Calu3 (cell line): ENCODE measurements around the gene PRKAG2. TPM values are rescaled to one million over a fixed set of nuclear protein-coding genes. Genes with fewer than 3 reads are reported as not detected.

ENCODE experiments used
- BruUV-seq: library from RNA; stranded (reverse); fragments of 400-500 nt; replicated peaks from 2 replicates; lab custom pipeline; 2021; lab: Mats Ljungman, UMichigan
- CTCF ChIA-PET: fragments of 300-600 bp; sonication (Branson Sonifier 250); formaldehyde crosslinking; loops from one replicate; lab custom pipeline; 2022; ENCODE audit warnings: antibody characterized with exemption; lab: Charles Lee
- DNase-seq: peaks from one replicate; pipeline ENCODE4 v3.0.0; 2022
- H3K27ac Mint-ChIP-seq: one replicate; pipeline ENCODE4 v1.8.0; 2022; ENCODE audit warnings: mixed read lengths; ENCODE audit not compliant: unreplicated experiment
- H3K27me3 Mint-ChIP-seq: one replicate; pipeline ENCODE4 v1.8.0; 2022; ENCODE audit warnings: mixed read lengths; ENCODE audit not compliant: unreplicated experiment
- H3K36me3 Mint-ChIP-seq: one replicate; pipeline ENCODE4 v1.8.0; 2022; ENCODE audit warnings: mild to moderate bottlenecking, moderate library complexity, mixed read lengths; ENCODE audit not compliant: insufficient read depth, unreplicated experiment
- H3K4me1 Mint-ChIP-seq: one replicate; pipeline ENCODE4 v1.8.0; 2022; ENCODE audit warnings: mild to moderate bottlenecking, low read depth, mixed read lengths; ENCODE audit not compliant: unreplicated experiment
- H3K4me3 Mint-ChIP-seq: one replicate; pipeline ENCODE4 v1.8.0; 2022; ENCODE audit warnings: mild to moderate bottlenecking, low read depth, moderate library complexity, mixed read lengths; ENCODE audit not compliant: unreplicated experiment
- H3K9me3 Mint-ChIP-seq: one replicate; pipeline ENCODE4 v1.8.0; 2022; ENCODE audit warnings: low read depth, mixed read lengths; ENCODE audit not compliant: unreplicated experiment
- intact Hi-C: fragments of 100-400 bp; cut with micrococcal nuclease; formaldehyde crosslinking; loops from one replicate; pipeline ENCODE4 v1.10.0; 2022; ENCODE audit not compliant: unreplicated experiment
- total RNA-seq: library from RNA; stranded (reverse); gene quantifications from 2 replicates; pipeline ENCODE4 v1.2.3, GENCODE V29; 2022
- TF ChIP-seq, protein P1 (sequence below): fragments of 200-600 bp; IDR thresholded peaks from one replicate; pipeline ENCODE4 v1.8.0; 2022; ENCODE audit warnings: antibody characterized with exemption; ENCODE audit not compliant: unreplicated experiment

The PRKAG2 gene
- total RNA-seq, 1 experiment from 2014 or later = 22.4 TPM

DNA sequence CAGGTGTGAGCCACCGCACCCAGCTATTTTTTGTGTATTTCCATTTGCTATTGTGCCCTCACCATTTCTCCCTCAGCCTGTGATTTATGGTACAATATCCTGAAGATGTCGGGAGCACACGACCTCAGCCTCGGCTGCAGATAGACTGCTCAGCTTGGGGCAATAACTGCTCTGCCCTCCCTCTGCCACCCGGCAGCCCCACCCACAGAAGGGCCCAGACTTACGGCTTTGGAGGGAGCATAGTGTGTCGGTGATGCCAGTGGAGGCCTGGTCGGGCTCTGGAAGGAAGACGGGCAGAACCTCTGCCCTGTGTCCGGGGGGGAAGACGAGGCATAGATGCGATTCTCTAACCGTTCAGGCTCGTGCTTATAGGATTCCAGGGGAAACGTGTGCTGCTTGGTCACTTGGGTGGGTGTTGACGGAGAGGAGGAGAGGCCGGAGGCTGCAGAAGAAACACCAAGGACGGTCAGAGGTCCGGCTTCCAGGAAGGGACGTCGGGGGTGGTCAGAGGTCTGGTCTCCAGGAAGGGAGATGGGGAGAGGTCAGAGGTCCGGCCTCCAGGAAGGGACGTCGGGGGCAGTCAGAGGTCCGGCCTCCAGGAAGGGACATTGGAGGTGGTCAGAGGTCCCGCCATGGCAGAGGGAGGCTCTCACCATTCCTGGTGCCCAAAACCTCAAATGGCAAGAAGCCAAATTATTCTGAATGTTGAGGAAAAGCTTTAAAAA is 201.6 kb downstream of the PRKAG2 start:
- no peaks in the 10 kb centered on the region for H3K36me3 Mint-ChIP-seq
- CTCF ChIA-PET = interaction anchor here (0.7 kb wide), 1 partner anchor 261 kb away, joined by 3 read pairs; no protein-coding TSS in a partner anchor
- H3K4me3 Mint-ChIP-seq = no peak overlapping the region
- H3K4me1 Mint-ChIP-seq = peaks cover 17% of the 10 kb centered on the region
- no peak overlapping the region for H3K27ac Mint-ChIP-seq
- TF ChIP-seq, protein P1, sequence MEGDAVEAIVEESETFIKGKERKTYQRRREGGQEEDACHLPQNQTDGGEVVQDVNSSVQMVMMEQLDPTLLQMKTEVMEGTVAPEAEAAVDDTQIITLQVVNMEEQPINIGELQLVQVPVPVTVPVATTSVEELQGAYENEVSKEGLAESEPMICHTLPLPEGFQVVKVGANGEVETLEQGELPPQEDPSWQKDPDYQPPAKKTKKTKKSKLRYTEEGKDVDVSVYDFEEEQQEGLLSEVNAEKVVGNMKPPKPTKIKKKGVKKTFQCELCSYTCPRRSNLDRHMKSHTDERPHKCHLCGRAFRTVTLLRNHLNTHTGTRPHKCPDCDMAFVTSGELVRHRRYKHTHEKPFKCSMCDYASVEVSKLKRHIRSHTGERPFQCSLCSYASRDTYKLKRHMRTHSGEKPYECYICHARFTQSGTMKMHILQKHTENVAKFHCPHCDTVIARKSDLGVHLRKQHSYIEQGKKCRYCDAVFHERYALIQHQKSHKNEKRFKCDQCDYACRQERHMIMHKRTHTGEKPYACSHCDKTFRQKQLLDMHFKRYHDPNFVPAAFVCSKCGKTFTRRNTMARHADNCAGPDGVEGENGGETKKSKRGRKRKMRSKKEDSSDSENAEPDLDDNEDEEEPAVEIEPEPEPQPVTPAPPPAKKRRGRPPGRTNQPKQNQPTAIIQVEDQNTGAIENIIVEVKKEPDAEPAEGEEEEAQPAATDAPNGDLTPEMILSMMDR = no peak
- peaks cover under 1% of the 10 kb centered on the region for H3K9me3 Mint-ChIP-seq
- DNase-seq = no peak
- intact Hi-C loops = no loop called here
- no TSS peak for BruUV-seq
- peaks cover 5% of the 10 kb centered on the region for H3K27me3 Mint-ChIP-seq

DNA sequence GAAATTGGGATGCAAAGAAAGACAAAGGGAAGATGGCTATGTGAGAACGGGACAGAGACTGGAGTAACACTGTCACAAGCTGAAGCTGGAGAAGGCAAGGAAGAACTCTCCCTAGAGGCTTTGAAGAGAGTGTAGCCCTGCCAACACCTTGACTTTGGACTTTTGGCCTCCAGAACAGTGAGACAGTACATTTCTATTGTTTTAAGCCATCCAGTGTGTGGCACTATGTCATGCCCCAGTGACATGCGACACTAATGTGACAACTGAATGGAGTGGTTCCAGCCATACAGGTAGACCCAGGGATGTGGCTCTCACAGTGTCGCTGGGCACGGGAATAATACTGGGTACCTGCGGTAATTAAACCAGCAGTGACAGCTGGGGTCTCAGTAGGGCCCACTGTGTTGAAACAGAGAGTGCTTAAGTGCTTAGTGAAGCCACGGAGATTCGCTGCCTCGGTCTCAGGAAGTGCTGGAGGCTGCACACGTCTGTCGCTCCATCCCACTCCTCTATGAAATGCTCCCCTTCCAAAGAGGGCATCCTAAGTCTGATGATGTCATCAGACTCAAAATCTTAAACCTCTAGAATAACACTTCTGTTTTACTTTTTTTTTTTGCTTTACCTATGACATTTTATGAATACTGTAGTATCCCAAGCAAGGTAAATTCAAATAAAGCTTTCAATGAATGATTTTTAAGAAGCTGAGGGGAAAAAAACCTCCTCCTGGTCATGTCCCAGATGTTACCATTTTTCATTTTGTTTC is 202.6 kb downstream of the PRKAG2 start:
- no peak overlapping the region for H3K27ac Mint-ChIP-seq
- TF ChIP-seq, protein P1 = no peak
- H3K27me3 Mint-ChIP-seq = peaks cover 15% of the 10 kb centered on the region
- CTCF ChIA-PET = interaction anchor here (0.7 to 1.2 kb wide), 2 partner anchors 11 to 262 kb away, joined by 3 read pairs; no protein-coding TSS in a partner anchor
- H3K4me1 Mint-ChIP-seq = peaks cover 17% of the 10 kb centered on the region
- H3K4me3 Mint-ChIP-seq = no peak overlapping the region
- no peak for DNase-seq
- intact Hi-C loops = no loop called here
- no peaks in the 10 kb centered on the region for H3K36me3 Mint-ChIP-seq
- BruUV-seq = no TSS peak
- H3K9me3 Mint-ChIP-seq = peaks cover 4% of the 10 kb centered on the region

DNA sequence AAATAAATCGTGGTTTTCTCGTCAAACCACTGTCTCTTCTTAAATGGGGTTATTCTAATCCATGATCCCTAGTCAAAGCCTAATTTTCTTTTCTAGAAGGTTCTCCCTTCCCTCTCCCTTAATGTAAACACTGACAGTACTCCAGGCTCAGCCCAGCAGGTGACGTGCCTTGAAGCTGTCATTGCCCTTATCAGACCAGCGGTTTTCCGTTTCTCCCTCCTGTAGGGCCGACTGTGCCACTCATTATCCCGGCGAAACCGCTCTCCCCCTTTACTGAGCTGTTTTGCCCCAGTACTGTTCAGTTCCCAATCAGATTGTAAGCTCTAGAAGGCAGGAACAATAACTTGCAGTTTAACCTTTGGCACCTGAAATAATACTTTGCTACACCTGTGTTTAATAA is 203.7 kb downstream of the PRKAG2 start:
- H3K4me1 Mint-ChIP-seq = peaks cover 17% of the 10 kb centered on the region
- TF ChIP-seq, protein P1 = no peak
- H3K27ac Mint-ChIP-seq = no peak overlapping the region
- no peak overlapping the region for H3K4me3 Mint-ChIP-seq
- CTCF ChIA-PET = interaction anchor here (0.6 to 1.2 kb wide), 2 partner anchors 13 to 97 kb away, joined by 3 read pairs; no protein-coding TSS in a partner anchor
- peaks cover 4% of the 10 kb centered on the region for H3K9me3 Mint-ChIP-seq
- H3K36me3 Mint-ChIP-seq = no peaks in the 10 kb centered on the region
- no TSS peak for BruUV-seq
- peaks cover 25% of the 10 kb centered on the region for H3K27me3 Mint-ChIP-seq
- no peak for DNase-seq
- intact Hi-C loops = no loop called here

DNA sequence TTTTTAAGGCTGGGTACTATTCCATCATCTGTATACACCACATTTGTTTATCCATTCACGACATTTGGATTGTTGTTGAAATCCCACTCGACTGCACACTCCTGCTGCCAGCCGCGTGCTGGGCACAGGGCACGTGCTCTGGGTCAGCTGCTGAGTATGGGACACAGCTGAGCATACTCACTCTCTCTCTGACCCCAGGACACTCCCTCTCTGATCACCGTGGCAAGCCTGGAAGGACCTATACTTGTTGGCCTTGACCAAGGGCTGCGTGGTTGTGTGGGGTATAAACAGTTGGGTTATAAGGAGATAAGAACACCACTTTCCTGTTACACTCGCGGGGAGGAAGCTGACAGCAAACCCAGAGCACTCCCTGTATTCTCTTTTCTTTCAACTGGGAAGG is 204.2 kb downstream of the PRKAG2 start:
- peaks cover 6% of the 10 kb centered on the region for H3K9me3 Mint-ChIP-seq
- intact Hi-C loops = no loop called here
- H3K4me1 Mint-ChIP-seq = peaks cover 13% of the 10 kb centered on the region
- no TSS peak for BruUV-seq
- no peak overlapping the region for H3K4me3 Mint-ChIP-seq
- CTCF ChIA-PET = no interaction called here
- no peak for DNase-seq
- H3K27ac Mint-ChIP-seq = no peak overlapping the region
- TF ChIP-seq, protein P1 = no peak
- H3K27me3 Mint-ChIP-seq = peaks cover 25% of the 10 kb centered on the region
- no peaks in the 10 kb centered on the region for H3K36me3 Mint-ChIP-seq
